ENCODE measurements around the gene SAXO2.
A peak's percentile ranks its signal among the peaks of the same experiment; 100 is the strongest.
"Not testable (repeated sequence)": the region's sequence is repeated elsewhere in the genome, so short reads cannot be mapped to it uniquely, and the experiment has no call there.

SAXO2 gene
- 0.21 to 1.2 (median 0.33) reads per million in 3 experiments for total RNA-seq

GRCh38 chr15:82262422-82263026 is at the start of gene SAXO2, which contains the start of gene EFL1:
Gene SAXO2 (plus strand): TSS chr15:82262818. CDS start chr15:82262880, 62 bp downstream.
Gene EFL1 (minus strand): TSS chr15:82262734. CDS start chr15:82261778, 956 bp downstream.
- peak; percentile 90 for DNase-seq

GRCh38 chr15:82216092-82216491 is 46.5 kb upstream of the SAXO2 start:
- DNase-seq, result not testable (repeated sequence)

- DNase-seq, result peak; percentile 3
These were observed 41.1 kb upstream of the SAXO2 start for GRCh38 chr15:82221535-82221934.

GRCh38 chr15:82228750-82229149 is 33.9 kb upstream of the SAXO2 start:
- DNase-seq, result no peak

GRCh38 chr15:82231233-82231632 is 31.4 kb upstream of the SAXO2 start:
- DNase-seq, result no peak

GRCh38 chr15:82231842-82232241 is 30.8 kb upstream of the SAXO2 start:
- DNase-seq, result no peak

- not testable (repeated sequence) for DNase-seq
These were observed 24.6 kb upstream of the SAXO2 start for GRCh38 chr15:82237944-82238534.

GRCh38 chr15:82239685-82240391 is 22.8 kb upstream of the SAXO2 start:
- DNase-seq, result no peak

- not testable (repeated sequence) for DNase-seq
These were observed 20.6 kb upstream of the SAXO2 start for GRCh38 chr15:82241836-82242499.

GRCh38 chr15:82243644-82244043 is 19.0 kb upstream of the SAXO2 start:
- DNase-seq, result not testable (repeated sequence)

- DNase-seq, result not testable (repeated sequence)
These were observed 16.7 kb upstream of the SAXO2 start for GRCh38 chr15:82245956-82246355.

- not testable (repeated sequence) for DNase-seq
These were observed 14.4 kb upstream of the SAXO2 start for GRCh38 chr15:82248261-82248660.

- DNase-seq, result not testable (repeated sequence)
These were observed 824 bp upstream of the SAXO2 start for GRCh38 chr15:82261566-82262421.

GRCh38 chr15:82263350-82263749 is 732 bp downstream of the SAXO2 start:
- no peak for DNase-seq

- not testable (repeated sequence) for DNase-seq
These were observed 4.5 kb downstream of the SAXO2 start for GRCh38 chr15:82267137-82267536.

GRCh38 chr15:82268454-82268853 is 5.8 kb downstream of the SAXO2 start:
- not testable (repeated sequence) for DNase-seq

GRCh38 chr15:82272154-82272553 is 9.5 kb downstream of the SAXO2 start:
- no peak for DNase-seq

GRCh38 chr15:82275410-82275809 is 12.8 kb downstream of the SAXO2 start:
- no peak for DNase-seq

- DNase-seq, result not testable (repeated sequence)
These were observed 18.7 kb downstream of the SAXO2 start for GRCh38 chr15:82281276-82281675.

- not testable (repeated sequence) for DNase-seq
These were observed 19.8 kb downstream of the SAXO2 start for GRCh38 chr15:82282386-82282785.

- DNase-seq, result not testable (repeated sequence)
These were observed 21.8 kb downstream of the SAXO2 start for GRCh38 chr15:82284381-82284780.

GRCh38 chr15:82286475-82286874 is 23.9 kb downstream of the SAXO2 start:
- DNase-seq, result peak; percentile 16

Data from central memory CD4-positive, alpha-beta T cell (primary cell).